Measurements from ENCODE around the gene DENND2A.
"Not testable (repeated sequence)": the region's sequence is repeated elsewhere in the genome, so short reads cannot be mapped to it uniquely, and the experiment has no call there.

DENND2A gene

DNA sequence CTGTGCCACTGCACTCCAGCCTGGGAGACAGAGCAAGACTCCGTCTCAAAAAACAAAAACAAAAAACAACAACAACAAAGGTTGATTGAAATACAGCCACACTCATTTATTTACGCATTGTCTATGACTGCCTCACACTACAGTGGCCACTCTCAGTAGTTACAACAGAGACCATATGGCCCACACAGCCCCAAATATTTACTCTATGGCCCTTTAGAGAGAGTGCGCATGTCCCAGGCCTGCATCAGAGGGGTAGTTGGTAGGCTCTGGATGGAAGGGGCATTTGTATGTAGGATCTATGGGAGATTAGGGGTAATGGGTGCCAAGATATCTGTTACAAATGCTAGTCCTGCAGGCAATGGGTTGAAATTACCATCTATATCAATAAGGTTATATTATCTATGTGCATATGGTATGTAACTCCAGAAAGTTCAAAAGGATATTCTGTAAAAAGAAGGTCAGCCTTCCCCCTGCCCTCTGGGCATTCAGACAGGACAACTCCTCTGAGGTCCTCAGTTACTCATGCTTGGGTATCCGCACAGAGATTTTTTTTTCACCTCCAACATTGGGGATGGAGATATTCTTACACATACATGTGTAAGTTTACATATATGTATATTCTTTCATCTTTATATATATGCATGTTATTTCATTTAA lies 56.3 kb downstream of the DENND2A start:
- no peak for DNase-seq

DNA sequence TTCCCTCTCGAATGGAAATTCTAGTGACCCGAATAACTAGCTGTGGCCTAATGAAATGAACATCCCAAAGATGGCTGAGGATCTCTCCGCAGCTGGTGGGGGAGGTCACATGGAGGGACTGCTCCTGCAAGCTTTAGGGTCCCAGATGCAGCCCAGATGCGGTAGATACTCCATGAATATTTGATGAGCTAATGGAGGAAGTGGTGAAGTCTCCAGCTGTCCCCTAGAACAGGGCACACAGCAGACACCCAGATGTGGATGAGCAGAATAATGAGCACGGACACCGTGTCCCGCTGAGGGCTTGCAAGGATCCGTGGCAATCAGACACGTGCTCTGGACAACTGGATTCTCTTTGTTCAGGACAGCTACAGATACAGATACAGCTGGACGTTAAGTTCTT lies 59.2 kb downstream of the DENND2A start:
- DNase-seq = no peak

DNA sequence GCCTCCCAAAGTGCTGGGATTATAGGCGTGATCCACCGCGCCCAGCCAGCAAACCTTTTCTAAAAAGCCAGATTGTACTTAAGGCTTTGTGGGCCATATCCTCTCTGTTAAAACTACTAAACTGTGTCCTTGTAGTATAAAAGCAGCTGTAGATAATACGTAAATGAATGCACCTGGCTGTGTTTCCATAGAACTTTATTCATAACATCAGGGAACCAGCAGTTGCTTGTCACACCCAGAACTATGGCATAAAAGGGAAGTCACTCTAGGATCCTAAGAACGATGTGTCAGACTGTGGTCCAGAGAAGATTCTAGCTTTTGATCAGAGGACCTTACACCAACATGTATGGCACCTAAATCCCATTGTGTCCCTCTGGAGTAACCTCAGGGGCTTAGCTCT lies 63.0 kb downstream of the DENND2A start:
- no peak for DNase-seq

DNA sequence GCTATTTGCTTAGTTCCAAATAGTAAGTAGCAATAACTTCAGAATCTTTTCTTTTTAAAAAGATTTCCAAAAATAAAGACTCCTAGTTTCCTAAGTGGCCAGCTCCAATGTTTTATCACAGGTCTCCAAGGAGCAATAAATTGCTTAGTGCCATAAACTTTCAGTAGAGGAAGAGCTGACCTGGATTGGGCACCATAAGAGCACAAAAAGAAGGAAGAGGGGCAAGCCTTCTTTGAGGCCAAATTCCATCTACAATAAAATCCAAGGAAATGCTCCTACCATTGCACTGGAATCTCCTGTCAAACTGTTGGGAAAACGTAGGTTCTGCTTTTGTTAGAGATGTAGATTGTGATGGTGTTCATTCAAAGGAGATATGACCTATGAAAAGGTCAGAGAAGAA lies 64.0 kb downstream of the DENND2A start:
- no peak for DNase-seq

DNA sequence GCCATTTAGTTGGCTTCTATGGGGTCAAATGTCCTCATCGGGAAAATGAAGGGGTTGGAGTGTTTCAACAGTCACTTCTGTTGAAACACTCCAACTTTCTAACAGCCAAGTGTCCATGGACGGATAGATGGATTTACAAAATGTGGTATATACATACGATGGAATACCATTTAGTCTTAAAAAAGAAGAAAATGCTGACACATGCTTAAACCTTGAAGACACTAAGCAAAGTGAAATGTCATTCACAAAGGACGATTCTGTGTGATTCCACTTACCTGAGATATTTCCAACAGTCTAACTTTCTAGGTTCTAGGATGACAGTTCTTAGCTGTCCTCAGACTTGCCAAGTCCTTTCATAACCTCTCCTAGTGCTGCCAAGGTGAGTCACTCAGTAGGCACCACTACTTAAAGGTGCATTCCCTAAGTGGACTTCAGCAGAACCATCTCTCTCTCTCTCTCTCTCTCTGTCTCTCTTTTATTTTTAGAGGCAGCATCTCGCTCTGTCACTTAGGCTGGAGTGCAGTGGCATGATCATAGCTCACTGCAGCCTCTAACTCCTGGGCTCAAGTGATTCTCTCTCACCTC lies 69.0 kb downstream of the DENND2A start:
- no peak for DNase-seq

DNA sequence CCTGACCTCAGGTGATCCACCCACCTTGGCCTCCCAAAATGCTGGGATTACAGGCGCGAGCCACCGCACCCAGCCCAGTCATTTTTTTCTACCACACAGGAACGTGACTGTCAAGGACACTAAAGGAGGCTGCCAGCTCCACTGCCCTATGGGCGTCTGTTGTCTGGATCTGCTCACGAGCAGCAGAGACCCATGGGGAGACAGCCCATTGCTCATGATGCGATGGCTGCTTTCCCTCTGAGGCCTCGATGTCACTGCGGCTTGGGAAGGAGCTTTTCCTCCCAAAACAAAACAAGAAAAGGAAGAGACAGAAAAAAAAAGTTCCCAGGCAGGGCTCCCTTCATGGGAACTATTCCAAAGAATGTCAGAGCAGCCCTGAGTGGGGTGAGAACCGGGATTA lies 70.5 kb downstream of the DENND2A start:
- no peak for DNase-seq

DNA sequence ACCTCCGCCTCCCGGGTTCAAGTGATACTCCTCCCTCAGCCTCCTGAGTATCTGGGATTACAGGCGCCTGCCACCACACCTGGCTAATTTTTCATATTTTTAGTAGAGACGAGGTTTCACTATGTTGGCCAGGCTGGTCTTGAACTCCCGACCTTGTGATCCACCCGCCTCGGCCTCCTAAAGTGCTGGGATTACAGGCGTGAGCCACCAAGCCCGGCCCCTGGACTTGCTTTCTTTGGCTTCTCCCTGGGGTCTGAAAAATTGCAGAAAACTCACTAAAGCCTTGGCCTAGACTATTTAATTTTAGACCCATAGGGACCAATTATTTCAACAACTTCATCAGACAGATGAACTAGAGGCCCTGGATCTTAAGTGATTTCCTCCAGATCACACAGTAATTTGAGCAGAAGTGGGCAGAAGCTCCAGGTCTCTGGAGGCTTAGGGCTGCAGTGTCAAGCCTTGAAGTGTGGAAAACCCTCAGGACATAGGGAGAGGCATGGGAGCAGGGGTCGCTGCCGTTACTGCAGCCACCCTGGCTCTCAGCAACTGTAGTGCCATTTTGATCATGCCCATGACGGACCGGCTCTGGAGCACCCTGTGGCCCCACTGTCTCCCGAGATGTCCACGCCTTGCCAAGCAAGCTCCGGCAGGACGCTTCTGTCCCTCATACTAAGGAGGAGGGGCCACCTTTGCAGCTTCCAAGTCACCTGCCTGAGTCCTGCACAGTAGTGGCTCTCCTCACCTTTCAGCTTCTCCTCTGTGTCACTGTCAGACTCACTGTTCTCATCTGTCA lies 72.4 kb downstream of the DENND2A start:
- DNase-seq = no peak

DNA sequence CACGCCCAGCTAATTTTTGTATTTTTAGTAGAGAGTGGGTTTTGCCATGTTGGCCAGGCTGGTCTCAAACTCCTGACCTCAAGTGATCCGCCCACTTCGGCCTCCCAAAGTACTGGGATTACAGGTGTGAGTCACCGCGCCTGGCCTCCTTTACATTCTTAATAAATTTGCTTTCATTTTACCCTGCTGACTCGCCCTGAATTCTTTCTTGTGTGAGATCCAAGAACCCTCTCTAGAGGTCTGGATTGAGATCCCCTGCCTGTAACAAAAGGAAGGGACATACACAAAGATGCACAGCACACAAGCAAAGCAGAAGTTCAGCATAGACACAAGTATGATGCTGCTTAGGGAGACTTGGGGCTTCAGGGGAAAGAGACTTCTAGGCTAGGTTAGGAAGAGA lies 74.4 kb downstream of the DENND2A start:
- DNase-seq = not testable (repeated sequence)

DNA sequence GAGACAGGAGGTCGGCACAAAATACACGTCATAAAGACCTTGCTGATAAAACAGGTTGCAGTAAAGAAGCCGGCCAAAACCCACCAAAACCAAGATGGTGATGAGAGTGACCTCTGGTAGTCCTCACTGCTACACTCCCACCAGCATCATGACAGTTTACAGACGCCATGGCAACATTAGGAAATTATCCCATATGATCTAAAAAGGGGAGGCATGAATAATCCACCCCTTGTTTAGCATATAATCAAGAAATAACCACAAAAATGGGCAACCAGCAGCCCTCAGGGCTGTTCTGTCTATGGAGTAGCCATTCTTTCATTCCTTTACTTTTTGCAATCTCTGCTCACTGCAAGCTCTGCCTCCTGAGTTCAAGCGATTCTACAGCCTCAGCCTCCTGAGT lies 74.9 kb downstream of the DENND2A start:
- not testable (repeated sequence) for DNase-seq

DNA sequence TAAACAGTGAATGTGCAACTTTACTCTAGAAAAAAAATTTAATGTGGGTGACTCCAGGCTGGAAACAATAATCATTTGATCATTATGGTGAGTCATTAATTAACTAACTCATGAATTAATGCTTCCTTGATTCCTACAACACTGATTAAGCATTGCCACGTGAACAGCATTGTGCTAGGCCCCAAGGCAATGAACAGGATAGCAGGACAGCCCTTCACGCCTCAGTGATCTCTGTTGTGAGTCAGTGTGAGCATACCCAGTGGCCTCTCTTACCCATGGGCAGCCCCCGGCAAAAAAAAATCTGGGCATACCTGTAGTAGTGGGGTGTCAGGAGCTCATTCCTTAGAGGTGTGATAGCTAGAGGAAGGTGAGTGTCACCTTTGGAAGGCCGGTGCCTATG lies 76.0 kb downstream of the DENND2A start:
- DNase-seq = no peak

DNA sequence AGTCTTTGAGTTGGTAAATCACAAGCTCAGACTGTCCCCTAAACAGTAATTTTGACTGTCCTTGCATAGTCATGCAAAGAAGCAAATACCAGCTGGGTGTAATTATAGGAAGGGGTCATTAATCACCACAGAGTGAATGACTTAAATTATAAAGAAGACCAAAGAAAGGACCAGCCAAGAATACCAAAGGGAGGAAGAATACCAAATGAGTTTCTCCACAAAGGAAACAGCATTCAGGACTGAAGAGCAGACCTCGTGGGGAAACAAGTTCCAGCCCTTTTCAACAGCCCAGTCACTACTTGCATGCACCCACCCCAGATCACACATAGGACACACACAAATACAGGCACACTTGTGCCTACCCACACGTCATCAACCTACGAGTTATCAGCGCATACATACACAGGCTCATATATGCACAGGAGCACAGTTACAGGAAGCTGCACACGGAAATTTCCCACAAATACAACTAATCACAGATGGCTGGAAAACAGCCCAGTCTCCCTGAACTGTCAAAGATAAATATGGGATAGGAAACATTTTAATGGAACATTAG lies 77.6 kb downstream of the DENND2A start:
- no peak for DNase-seq

DNA sequence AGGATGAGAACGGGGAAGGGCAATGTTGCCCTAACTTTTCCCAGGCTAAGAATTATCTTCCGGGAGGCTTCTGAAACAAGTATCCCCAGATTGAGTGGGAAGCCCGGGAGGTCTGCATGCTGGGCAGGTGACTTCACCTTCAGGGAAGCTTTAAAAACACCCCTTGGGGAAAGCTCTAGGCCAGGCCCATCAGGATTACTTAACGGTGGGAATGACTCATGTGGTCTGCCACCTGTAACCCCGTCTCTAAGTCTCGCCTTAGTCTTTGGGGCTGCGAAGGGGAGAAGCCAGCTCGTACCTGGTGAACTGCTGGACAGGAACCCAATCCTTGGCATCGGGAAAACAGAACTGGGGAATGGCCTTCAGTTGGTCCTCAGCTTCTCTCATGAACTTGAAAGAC lies 81.2 kb downstream of the DENND2A start:
- no peak for DNase-seq

DNA sequence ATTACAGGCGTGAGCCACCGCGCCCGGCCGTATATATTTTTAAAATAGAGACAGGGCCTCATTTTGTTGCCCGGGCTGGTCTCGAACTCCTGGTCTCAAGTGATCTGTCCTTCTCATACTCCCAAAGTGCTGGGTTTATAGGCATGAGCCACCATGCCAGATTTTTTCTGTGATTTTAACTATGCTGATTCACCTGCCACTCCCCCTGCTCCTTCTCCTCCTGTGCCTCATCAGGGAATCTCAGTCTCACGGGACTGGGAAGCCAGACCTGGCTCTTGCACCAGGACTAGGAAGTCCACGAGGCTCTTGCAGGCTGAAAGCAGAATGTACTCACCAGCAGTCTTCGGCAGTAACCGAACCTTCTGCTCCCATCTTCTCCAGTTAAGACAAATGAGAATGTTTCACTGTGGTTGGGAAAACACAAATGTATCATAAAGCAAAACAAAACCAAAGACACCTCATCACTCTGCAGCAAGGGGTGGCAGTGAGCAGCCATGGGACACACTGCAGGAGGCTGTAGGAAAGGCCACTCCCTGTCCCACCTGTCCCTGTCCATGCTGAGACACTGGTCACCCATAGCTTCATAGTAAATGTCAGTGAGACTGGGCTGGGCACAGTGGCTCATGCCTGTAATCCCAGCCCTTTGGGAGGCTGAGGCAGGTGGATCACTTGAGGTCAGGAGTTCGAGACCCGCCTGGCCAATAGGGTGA lies 82.6 kb downstream of the DENND2A start:
- DNase-seq = no peak

DNA sequence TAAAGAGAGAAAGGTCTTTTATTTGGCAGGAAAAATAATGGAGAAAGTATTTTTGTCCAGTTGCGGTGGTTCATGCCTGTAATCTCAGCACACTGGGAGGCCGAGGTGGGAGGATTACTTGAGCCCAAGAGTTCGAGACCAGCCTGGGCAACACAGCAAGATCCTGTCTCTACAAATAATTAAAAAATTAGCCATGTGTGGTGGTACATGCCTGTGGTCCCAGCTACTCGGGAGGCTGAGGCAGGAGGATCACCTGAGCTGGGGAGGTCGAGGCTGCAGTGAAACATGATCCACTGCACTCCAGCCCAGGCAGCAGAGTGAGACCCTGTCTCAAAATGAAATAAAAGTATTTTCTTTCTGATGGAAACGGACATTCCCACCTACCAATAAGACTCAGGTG lies 83.5 kb downstream of the DENND2A start:
- no peak for DNase-seq

DNA sequence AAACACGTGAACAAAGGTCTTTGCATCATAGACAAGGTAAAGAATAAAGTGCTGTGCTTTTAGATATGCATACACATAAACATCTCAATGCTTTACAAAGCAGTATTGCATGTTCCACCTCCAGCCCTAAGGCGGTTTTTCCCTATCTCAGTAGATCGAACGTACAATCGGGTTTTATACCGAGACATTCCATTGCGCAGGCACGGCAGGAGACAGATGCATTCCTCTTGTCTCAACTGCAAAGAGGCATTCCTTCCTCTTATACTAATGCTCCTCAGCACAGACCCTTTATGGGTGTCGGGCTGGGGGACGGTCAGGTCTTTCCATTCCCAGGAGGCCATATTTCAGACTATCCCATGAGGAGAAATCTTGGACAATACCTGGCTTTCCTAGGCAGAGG lies 87.4 kb downstream of the DENND2A start:
- not testable (repeated sequence) for DNase-seq

DNA sequence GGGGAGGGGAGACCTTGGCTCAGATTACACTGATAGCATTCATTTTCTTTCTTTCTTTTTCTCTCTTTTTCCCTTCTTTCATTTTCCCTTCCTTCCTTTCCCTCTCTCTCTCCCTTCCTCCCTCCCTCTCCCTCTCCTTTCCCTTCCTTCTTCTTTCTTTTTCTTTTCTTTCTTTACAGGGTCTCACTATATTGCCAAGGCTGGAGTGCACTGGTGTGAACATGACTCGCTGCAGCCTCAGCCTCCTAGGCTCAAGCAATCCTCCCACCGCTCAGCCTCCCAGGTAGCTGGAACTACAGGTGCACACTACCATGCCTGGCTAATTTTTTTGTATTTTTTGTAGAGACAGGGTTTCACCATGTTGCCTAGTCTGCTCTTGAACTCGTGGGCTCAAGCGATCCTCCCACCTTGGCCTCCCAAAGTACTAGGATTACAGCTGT lies 88.4 kb downstream of the DENND2A start:
- no peak for DNase-seq

DNA sequence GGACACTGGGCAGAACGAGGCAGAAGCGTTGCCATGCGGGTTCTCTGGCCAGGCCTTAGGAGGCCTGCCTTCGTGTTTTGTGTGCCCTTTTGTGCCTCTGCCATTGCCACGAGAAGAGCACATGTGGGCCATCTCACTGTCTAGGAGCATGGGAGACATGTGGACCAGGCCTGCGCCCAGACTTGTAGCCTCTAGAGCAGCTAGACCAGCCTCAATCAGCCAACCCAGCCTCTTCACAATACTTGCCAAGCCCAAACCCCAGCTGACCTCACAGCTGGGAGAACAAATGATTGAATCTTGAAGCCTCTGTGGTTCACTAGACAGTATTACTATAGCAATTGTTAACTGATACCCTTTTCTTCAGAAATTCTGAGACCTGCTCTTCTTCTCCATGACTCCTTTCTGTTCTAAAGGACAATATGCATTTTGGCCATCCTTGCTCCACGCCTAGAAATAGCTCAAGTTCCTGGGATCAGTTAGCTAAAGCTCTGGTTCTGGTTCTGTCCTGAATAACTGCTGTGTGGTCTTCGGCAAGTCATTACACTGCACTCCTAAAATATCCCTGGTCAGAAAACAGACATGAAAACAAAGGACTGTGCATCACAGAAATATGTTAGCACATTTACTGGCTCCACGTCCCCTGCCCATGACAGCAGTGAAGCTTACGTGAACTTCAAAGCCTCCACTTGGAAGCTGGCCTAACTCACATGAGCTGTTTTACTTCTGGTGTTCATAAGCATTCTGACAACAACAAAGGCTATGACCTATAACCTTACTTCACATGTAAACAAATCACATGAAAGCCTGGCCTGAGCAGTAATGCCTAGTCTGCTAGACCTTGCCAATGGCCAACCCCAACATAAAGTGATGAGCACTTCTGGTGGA lies 89.0 kb downstream of the DENND2A start:
- no peak for DNase-seq

DNA sequence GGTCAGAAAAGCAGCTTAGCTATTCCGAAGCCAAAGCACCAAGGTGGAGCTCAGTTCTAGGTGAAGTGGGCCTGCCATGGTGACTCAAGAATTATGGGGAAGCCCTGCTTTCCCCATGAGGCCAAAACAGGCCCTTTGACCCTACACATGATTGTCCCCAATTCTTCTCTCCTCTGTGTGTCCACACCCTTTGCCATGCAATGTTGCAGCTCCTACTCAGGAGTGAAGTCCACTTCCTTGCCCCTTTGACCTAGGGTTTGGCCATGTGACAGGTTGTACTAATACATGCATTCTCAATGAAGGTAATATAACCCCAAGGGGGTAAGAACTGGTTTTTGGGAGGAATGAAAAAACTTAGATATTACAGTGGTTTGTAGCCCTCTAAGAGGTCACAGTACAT lies 93.7 kb downstream of the DENND2A start:
- no peak for DNase-seq

DNA sequence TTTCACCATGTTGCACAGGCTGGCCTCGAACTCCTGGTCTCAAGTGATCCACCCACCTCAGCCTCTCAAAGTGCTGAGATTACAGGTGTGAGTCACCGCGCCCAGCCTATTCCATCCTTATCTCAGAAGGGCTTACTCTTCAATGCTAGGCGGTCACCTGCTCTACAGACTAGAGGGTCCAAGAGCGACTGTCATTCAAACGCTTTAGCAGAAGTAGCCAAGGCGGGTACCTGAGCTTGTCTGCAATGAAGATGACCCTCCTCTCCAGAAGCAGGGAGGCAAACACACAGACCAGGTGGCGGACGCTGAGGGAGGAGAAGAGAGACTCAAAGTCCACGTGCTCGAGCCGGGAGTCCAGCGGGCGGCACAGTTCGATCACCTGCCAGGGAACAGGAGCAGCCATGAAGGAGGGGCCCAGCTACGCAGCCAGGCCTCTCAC lies 96.2 kb downstream of the DENND2A start:
- DNase-seq = no peak

DNA sequence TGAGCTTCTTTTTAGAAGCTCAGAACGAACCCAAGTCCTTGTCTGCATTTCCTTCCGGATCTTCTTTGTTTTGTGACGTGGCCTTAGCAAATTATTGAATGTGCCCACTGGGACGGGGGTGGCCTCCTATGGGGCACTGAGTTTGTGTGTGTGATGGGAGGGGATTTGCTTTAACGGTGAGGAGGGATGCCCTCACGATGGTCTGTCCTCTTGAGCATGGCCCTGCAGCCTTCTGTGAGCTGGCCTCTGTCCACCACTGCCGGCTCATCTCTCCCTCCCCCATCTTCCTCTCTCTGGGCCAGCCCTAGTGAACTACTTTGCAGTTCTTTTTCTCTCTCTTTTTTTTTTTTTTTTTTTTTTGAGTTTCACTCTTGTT lies 98.4 kb downstream of the DENND2A start:
- DNase-seq = no peak

DNA sequence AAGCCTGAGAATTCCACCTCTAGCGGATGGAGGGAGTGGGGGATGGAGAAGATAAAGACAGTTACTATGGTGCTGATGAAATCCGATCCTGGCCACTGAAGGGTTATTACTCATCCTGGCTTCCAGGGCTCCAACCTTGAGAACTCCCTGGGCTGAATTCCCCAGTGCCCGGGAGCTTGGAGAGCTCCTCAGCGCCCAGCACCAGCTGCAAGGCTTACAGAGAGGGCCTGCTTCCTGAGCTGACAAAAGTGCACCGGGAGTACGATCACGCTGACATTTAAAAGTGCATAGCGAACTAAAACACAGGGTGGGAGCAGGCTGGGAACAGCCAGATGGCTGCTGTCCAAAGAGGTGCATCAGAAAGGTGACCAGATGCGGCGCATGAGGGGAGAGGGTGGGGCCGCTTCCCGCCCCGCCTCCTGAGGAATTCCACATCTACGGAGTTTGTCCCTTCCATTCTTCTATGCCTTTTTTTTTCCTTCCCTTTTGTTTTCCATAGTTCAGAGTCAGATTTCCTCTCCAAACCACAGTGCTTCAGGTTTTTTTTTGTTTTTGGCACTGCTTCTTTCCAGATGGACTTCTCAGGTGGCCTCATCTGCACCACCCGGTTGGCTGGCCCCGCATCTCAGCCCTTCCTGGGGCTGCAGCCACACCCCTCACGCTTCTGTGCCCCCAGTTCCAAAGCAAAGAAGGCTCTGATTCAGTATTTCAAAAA lies 98.9 kb downstream of the DENND2A start:
- no peak for DNase-seq

DNA sequence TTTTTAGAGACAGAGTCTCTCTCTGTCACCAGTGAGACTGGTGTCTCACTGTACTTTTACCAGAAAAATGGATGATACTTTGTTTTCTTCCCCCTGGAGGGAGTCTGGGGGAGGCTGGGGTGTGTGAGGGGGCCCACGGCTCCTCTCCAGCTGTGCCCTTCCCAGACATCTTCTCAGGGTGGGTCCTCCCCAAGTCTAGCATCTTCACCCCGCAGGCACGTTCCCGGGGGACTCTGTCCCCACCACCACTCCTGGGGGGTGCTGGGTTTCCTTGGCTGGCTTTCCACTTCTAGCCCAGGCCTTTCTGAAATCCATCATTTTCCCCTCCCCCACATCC lies 99.5 kb downstream of the DENND2A start:
- no peak for DNase-seq

Data from NCI-H2081 treated with DMSO at 0.1 percent for 48 hours (cell line).